GM19467 (cell line): ENCODE data around the gene ZNF608.

Source experiments
- ATAC-seq: cut with Tn5 transposase; IDR thresholded peaks from one replicate; pipeline ENCODE4 v1.9.1; 2021; ENCODE audit warnings: mild to moderate bottlenecking, moderate library complexity; ENCODE audit not compliant: unreplicated experiment

Gene ZNF608

GRCh38 chr5:124720593-124720992 lies 25.8 kb downstream of the ZNF608 start:
- no peak for ATAC-seq

GRCh38 chr5:124719113-124719967 lies 27.1 kb downstream of the ZNF608 start:
- no peak for ATAC-seq

- ATAC-seq, result no peak
These were observed 28.1 kb downstream of the ZNF608 start for GRCh38 chr5:124718380-124718789.

- ATAC-seq, result no peak
These were observed 30.3 kb downstream of the ZNF608 start for GRCh38 chr5:124716169-124716568.

GRCh38 chr5:124714910-124715309 lies 31.5 kb downstream of the ZNF608 start:
- no peak for ATAC-seq

GRCh38 chr5:124713595-124713994 lies 32.8 kb downstream of the ZNF608 start:
- ATAC-seq, result no peak

GRCh38 chr5:124712731-124713305 lies 33.6 kb downstream of the ZNF608 start:
- ATAC-seq, result no peak

GRCh38 chr5:124708086-124708485 lies 38.4 kb downstream of the ZNF608 start:
- no peak for ATAC-seq

GRCh38 chr5:124707520-124707919 lies 38.9 kb downstream of the ZNF608 start:
- ATAC-seq, result no peak

- ATAC-seq, result no peak
These were observed 39.6 kb downstream of the ZNF608 start for GRCh38 chr5:124706729-124707361.

- ATAC-seq, result no peak
These were observed 40.4 kb downstream of the ZNF608 start for GRCh38 chr5:124706051-124706450.

GRCh38 chr5:124705577-124705976 lies 40.9 kb downstream of the ZNF608 start:
- no peak for ATAC-seq

GRCh38 chr5:124704594-124705284 lies 41.7 kb downstream of the ZNF608 start:
- peak; percentile 79 for ATAC-seq

GRCh38 chr5:124703995-124704394 lies 42.4 kb downstream of the ZNF608 start:
- ATAC-seq, result no peak

- no peak for ATAC-seq
These were observed 43.9 kb downstream of the ZNF608 start for GRCh38 chr5:124702525-124702924.

GRCh38 chr5:124701873-124702425 lies 44.5 kb downstream of the ZNF608 start:
- ATAC-seq, result no peak

- ATAC-seq, result no peak
These were observed 45.4 kb downstream of the ZNF608 start for GRCh38 chr5:124701016-124701415.

GRCh38 chr5:124700333-124700732 lies 46.1 kb downstream of the ZNF608 start:
- no peak for ATAC-seq

- ATAC-seq, result no peak
These were observed 47.7 kb downstream of the ZNF608 start for GRCh38 chr5:124698770-124699169.

GRCh38 chr5:124697933-124698591 lies 48.4 kb downstream of the ZNF608 start:
- ATAC-seq, result no peak

- ATAC-seq, result no peak
These were observed 48.9 kb downstream of the ZNF608 start for GRCh38 chr5:124697501-124697900.
